Superior temporal gyrus (tissue), 1 donor: ENCODE data around the gene BFSP1.
A peak's percentile ranks its signal among the peaks of the same experiment; 100 is the strongest.

Experiments
- DNase-seq: peaks from one replicate; pipeline ENCODE4 v3.0.0-alpha.2; 2016; ENCODE audit errors: extremely low spot score

The BFSP1 gene

GRCh38 chr20:17497821-17498580 is 33.2 kb downstream of the BFSP1 start:
- peak; percentile 20 for DNase-seq

GRCh38 chr20:17495826-17496225 is 35.4 kb downstream of the BFSP1 start:
- no peak for DNase-seq

DNA sequence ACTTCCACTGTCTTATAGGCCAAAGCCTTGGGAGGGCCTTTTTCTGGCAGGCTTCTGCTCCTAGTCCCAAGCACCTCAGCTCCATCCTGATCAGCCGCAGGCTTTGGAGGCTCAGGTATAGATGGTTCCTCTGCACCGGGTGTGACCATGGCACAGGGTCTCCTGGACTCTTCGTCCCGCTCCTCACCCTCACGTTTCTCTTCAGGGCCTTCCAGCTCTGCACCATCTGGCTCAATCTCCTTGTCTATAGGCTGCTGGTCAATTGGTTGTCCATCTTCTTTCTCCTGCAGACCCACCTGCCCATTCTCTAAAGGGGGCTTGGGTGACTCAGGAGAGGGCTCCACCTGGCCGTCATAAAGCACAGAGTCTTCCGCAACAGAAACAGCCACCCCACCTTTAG is 37.0 kb downstream of the BFSP1 start:
- no peak for DNase-seq

- DNase-seq = no peak
Observed at GRCh38 chr20:17493173-17493572, 38.0 kb downstream of the BFSP1 start.

DNA sequence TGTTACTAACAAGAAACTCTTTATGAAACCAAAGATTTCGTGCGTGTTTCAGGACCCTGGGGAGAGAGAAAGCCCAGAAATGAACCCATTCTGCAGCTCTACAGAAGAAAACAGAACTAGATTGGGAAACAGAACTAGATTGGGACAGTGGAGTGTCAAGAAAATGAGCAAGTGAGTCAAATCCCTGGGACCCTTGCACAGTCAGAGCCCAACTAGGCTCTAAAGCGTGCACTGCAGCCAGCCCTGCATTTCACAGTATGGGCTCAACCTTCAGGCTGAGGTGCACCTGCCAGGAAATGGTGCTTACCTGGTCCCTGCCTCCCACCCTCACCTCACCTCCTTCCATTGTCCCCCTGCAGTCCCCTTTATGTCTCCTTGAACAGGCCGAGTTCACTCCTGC is 39.7 kb downstream of the BFSP1 start:
- DNase-seq = no peak

- DNase-seq = no peak
Observed at GRCh38 chr20:17491041-17491440, 40.1 kb downstream of the BFSP1 start.

- DNase-seq = no peak
Observed at GRCh38 chr20:17490501-17490900, 40.7 kb downstream of the BFSP1 start.

DNA sequence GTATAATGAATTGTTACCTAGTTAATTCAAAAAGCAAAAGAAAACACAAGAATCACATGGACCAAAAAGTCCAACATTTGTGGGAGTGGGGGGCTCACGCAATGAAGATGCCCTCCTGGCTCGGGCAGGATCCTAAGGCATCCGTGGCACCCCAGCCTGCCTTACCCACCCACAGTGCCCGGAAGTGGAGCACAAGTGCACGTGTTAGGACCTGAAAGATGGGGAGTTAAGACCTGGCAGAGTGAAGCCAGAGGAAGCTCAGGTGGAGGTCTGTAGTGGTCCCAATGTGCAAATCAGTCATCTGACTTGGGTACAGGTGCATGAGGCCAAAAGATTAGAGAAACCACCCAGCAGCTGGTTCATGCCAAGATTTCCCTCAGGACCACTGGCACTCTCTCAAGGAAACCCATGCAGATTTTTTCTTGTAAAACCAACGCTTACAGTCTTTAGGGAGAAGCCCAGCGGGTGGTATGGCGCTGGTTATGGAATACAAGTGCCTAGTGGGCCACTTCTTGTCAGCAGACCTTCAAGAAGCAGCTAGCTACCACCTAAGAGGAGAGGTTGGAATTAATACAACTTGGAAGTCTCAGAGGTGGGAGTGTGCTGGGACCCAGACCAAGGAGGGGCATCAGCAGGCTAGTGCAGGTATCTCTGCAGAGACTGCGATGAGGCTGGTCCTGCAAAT is 42.1 kb downstream of the BFSP1 start:
- no peak for DNase-seq

- DNase-seq = no peak
Observed at GRCh38 chr20:17485017-17485416, 46.2 kb downstream of the BFSP1 start.

DNA sequence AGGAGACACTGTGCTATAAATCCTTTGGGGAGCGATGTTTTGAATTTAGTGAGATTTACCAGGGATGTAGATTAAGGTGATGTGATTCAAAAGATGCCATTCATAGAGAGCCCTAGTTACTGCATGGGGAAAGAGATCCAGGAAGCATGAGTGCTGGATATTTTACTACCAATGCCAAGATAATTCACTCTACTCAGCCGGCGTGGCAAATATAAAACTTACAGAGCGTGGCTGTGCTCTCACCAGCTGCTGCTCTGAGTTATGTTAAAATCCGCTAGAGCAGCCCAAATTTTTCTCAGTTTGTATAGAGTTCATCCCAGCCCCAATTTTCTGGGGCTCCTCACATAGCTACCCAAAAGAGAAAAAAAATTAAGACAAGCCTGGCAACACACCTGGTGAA is 48.6 kb downstream of the BFSP1 start:
- DNase-seq = no peak

GRCh38 chr20:17481661-17482060 is 49.5 kb downstream of the BFSP1 start:
- no peak for DNase-seq

DNA sequence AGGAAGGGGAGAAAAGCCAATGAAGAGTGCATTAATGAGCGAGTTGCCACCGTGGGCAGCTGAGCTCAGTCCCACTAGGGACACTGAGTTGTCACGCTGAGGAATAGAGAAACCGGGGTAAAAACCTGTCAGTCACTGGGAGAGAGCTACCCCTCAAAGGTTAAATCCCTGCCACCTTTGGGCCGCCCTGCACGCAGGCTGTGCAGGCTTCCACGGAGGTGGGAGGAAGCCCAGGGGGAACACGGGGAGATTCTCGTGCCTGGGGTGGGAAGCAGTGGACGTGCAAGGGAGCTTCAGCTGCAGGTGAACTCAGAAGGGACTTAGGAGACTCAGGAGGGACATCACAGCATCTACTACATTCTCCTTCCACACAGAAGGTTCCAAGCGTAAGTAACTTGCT is 50.5 kb downstream of the BFSP1 start:
- no peak for DNase-seq

DNA sequence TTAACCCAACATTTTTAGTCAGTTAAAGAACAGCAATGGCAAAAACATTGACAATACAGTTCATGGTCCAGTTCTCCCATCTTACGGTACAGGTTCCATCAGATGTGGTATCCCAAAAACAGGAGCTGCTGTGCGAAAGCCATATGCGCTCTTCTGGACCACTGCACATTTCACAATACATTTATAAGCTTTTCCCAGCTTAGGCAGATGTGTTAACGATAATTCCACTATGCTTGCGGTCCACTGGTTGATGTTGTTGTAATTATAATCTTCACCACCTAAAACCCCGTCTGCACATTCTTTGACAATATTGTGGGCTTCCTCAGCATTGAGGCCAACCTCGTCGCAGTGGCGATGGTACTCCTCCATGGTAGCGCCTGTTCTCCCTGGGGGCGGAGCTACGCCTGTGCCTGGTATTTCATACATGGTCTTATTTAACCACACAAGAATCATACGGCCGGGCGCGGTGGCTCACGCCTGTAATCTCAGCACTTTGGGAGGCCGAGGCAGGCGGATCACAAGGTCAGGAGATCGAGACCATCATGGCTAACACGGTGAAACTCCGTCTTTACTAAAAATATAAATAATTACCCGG is 52.0 kb downstream of the BFSP1 start:
- no peak for DNase-seq

- no peak for DNase-seq
Observed at GRCh38 chr20:17473659-17474058, 57.5 kb downstream of the BFSP1 start.

- no peak for DNase-seq
Observed at GRCh38 chr20:17471606-17472187, 59.5 kb downstream of the BFSP1 start.

DNA sequence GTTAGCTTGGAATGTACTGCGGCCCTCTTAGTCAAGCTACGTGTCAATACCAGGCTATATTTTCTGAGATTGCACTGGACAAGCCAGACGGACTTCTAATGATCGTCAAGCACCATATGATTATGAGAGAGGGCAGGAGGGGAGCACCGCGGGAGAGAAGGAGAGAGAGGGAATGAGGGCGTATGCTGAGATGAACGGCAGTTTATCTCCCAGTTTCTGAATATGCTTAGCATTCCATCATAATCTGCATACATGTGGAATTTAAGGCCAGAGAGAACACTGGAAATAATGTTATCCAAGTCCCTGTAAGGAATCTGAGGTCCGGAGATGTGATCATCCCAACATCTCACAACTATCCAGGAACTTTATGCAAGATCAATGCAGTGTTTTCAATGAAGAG is 60.2 kb downstream of the BFSP1 start:
- no peak for DNase-seq

DNA sequence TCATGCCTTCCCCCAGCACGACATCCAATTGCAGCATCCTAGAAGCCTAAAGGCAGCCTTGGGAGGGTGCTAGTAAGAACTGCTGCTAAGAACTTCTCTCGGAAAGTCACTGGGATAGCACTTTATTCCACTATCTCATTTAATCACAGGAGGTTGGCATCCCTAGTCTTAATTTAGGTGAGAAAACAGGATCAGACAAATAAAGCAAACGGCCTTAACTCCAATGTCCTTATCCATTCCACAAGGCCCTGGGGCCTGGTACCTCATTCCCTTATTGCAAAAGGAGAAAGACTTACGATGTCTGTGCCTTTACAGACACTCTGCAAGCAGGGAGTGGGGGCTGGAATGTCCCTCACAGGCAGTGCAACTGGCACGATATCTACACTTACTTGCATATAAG is 60.7 kb downstream of the BFSP1 start:
- DNase-seq = no peak

DNA sequence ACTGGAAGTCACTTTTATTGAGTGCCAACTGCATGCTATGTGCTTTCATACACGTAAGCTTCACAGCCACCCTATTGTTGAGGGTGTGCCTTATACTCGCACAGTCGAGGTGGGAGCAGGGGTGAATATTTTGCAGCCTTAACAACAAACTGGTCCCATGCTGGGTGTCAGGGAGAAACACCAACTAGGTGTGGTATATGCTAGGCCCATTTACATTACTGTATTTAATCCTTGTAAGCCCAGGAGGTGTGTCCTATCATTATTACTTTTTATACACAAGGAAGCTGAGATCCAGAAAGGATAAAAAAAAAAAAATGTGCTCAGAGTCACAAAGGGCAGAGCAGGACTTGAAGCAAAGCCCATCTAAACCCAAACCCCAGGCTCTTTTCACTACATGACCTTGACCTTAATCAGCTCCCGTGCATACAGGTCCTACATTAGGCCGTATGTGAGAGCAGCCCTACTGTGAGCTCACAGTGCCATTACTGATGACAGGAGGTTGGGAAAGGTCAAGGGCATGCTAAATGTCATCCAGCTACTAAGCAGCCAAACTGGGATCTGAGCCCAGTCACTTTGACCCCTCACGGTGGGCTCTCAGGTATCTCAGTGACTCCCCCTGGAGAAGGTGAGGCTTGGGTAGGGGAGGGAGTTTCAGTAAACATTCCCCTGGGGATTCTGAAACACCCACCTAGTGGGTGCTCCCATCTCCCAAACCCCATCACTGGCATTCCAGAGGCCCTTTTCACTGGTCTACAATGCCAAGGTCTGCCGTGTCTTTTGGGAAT is 61.7 kb downstream of the BFSP1 start:
- DNase-seq = no peak

DNA sequence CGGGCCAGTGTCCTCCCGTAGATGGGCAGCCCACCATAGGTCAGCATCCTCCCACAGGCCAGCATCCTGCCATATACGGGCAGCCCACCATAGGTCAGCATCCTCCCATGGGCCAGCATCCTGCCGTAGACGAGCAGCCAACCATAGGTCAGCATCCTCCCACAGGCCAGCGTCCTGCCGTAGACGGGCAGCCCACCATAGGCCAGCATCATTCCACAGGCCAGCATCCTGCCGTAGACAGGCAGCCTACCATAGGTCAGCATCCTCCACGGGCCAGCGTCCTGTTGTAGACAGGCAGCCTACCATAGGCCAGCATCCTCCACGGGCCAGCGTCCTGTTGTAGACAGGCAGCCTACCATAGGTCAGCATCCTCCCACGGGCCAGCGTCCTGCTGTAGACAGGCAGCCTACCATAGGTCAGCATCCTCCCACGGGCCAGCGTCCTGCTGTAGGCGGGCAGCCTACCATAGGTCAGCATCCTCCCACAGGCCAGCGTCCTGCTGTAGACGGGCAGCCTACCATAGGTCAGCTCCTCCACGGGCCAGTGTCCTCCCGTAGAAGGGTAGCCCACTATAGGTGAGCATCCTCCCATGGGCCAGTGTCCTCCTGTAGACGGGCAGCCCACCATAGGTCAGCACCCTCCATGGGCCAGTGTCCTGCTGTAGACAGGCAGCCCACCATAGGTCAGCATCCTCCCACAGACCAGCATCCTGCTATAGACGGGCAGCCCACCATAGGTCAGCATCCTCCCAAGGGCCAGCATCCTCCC is 62.9 kb downstream of the BFSP1 start:
- no peak for DNase-seq

DNA sequence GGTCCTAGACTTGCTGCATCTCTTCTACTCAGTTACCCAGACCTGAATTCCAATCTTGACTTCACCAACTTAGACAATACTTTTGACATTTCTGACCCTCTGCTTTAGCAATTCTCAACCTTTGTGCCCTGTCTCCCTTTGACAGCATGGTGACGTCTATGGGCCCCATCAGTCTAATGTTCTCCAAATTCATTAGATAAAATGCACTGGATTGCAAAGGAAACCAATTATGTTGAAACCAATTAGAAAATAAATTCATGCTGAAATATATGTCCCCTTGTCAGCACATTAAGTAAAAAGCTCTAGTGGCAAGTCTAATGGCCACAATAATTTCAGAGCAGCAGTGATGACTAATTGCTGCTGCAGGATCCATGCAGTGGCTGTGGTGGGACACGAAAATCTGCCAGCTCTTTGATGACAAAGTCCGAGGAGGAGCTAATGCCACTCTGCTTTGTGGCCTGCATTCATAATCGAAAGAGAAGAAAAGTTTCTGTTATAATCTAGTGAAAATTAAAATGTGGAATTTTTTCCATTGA is 64.0 kb downstream of the BFSP1 start:
- no peak for DNase-seq

DNA sequence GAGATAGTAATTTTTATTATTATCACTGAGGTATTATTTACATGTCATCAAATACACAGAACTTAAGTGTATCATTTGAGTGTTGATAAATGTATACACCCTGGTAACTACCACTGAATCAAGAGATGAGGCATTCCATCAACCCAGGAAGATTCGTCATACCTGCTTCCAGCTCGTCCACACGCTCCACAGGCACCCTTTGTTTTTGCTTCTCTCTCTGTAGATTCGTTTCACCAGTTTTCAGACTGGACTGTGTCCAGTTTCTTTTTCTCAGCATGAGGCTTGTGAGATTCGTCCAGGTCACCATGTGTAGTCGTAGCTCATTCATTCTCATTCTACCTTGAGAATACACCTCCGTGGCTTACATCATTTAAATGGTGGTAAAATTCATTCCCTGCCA is 64.5 kb downstream of the BFSP1 start:
- no peak for DNase-seq
